NT2/D1 (cell line): ENCODE measurements around the gene ITPKB.

ENCODE experiments used
- DNase-seq: peaks from one replicate; pipeline ENCODE4 v3.0.0-alpha.2; 2011; ENCODE audit warnings: low read depth, low spot score
- H3K27me3 ChIP-seq: 2 replicates; pipeline ENCODE4 v1.6.0; 2011; ENCODE audit warnings: mild to moderate bottlenecking; ENCODE audit not compliant: insufficient read length, insufficient read depth
- H3K36me3 ChIP-seq: 2 replicates; pipeline ENCODE4 v1.6.1; 2011; ENCODE audit warnings: mild to moderate bottlenecking, low read length, mixed read lengths; ENCODE audit not compliant: insufficient read depth, insufficient read length
- H3K4me1 ChIP-seq: 2 replicates; pipeline ENCODE4 v1.5.1; 2011; ENCODE audit not compliant: insufficient read depth, insufficient read length
- H3K4me3 ChIP-seq: 2 replicates; pipeline ENCODE4 v1.5.1; 2011; ENCODE audit warnings: low read depth; ENCODE audit not compliant: insufficient read length
- H3K9ac ChIP-seq: 2 replicates; pipeline ENCODE4 v1.6.0; 2011; ENCODE audit warnings: low read depth; ENCODE audit not compliant: insufficient read length
- H3K9me3 ChIP-seq: 2 replicates; pipeline ENCODE4 v1.5.1; 2011; ENCODE audit warnings: mild to moderate bottlenecking, low read length; ENCODE audit not compliant: insufficient read depth
- SUZ12 ChIP-seq: IDR thresholded peaks from 2 replicates; pipeline ENCODE4 v1.6.1; 2011; ENCODE audit not compliant: insufficient read length, insufficient read depth; ENCODE audit errors: extremely low read depth
- YY1 ChIP-seq: IDR thresholded peaks from 2 replicates; pipeline ENCODE4 v1.6.1; 2011; ENCODE audit not compliant: insufficient read length, insufficient read depth
- ZNF274 ChIP-seq: IDR thresholded peaks from 2 replicates; pipeline ENCODE4 v1.6.1; 2011; ENCODE audit warnings: mild to moderate bottlenecking, low read depth, low read length

The ITPKB gene

GRCh38 chr1:226659641-226660040, 79.4 kb downstream of the ITPKB start:
- no peaks in the 10 kb centered on the region for H3K36me3 ChIP-seq
- no peaks in the 10 kb centered on the region for H3K27me3 ChIP-seq
- H3K4me1 ChIP-seq, result peaks cover 40% of the 10 kb centered on the region
- DNase-seq, result no peak
- H3K9me3 ChIP-seq, result no peaks in the 10 kb centered on the region
- no peak overlapping the region for H3K9ac ChIP-seq
- no peak overlapping the region for H3K4me3 ChIP-seq
- TF ChIP-seq SUZ12 (no peak), YY1 (no peak), ZNF274 (no peak)

GRCh38 chr1:226659136-226659535, 79.9 kb downstream of the ITPKB start:
- TF ChIP-seq YY1 (no peak), ZNF274 (no peak), SUZ12 (no peak)
- peaks cover 45% of the 10 kb centered on the region for H3K4me1 ChIP-seq

GRCh38 chr1:226658546-226659125, 80.4 kb downstream of the ITPKB start:
- Histone ChIP-seq H3K9me3 (no peaks in the 10 kb centered on the region), H3K27me3 (no peaks in the 10 kb centered on the region), H3K36me3 (no peaks in the 10 kb centered on the region), H3K4me1 (peaks cover 46% of the 10 kb centered on the region), H3K4me3 (no peak overlapping the region), H3K9ac (no peak overlapping the region)
- no peak for DNase-seq
- TF ChIP-seq ZNF274, result no peak
- no peak for TF ChIP-seq YY1
- no peak for TF ChIP-seq SUZ12

More at GRCh38 chr1:226659136-226659535, 79.9 kb downstream of the ITPKB start:
- Histone ChIP-seq H3K27me3 (no peaks in the 10 kb centered on the region), H3K9me3 (no peaks in the 10 kb centered on the region), H3K36me3 (no peaks in the 10 kb centered on the region), H3K4me3 (no peak overlapping the region), H3K9ac (no peak overlapping the region)
- DNase-seq, result no peak

- DNase-seq, result no peak
- no peaks in the 10 kb centered on the region for H3K9me3 ChIP-seq
- H3K36me3 ChIP-seq, result no peaks in the 10 kb centered on the region
- H3K4me3 ChIP-seq, result no peak overlapping the region
- H3K9ac ChIP-seq, result no peak overlapping the region
- peaks cover 52% of the 10 kb centered on the region for H3K4me1 ChIP-seq
- no peak for TF ChIP-seq SUZ12
- TF ChIP-seq YY1, result no peak
- TF ChIP-seq ZNF274, result no peak
- no peaks in the 10 kb centered on the region for H3K27me3 ChIP-seq
Observed at GRCh38 chr1:226657895-226658545, 81.1 kb downstream of the ITPKB start.

- Histone ChIP-seq H3K9me3 (no peaks in the 10 kb centered on the region), H3K9ac (no peak overlapping the region), H3K4me1 (peaks cover 58% of the 10 kb centered on the region), H3K4me3 (no peak overlapping the region), H3K27me3 (no peaks in the 10 kb centered on the region), H3K36me3 (no peaks in the 10 kb centered on the region)
- DNase-seq, result no peak
- TF ChIP-seq SUZ12 (no peak), ZNF274 (no peak), YY1 (no peak)
Observed at GRCh38 chr1:226656601-226657277, 82.3 kb downstream of the ITPKB start.

GRCh38 chr1:226656201-226656600, 82.9 kb downstream of the ITPKB start:
- no peak for TF ChIP-seq SUZ12
- TF ChIP-seq YY1, result no peak
- TF ChIP-seq ZNF274, result no peak
- no peaks in the 10 kb centered on the region for H3K27me3 ChIP-seq
- H3K9me3 ChIP-seq, result no peaks in the 10 kb centered on the region
- no peak overlapping the region for H3K4me3 ChIP-seq
- no peak for DNase-seq
- H3K9ac ChIP-seq, result no peak overlapping the region
- no peaks in the 10 kb centered on the region for H3K36me3 ChIP-seq
- peaks cover 56% of the 10 kb centered on the region for H3K4me1 ChIP-seq
